GM19193 (cell line): ENCODE data around the gene TJP1.

Source experiments
- POLR2A ChIP-seq: IDR thresholded peaks from 4 replicates; pipeline ENCODE4 v1.6.1; 2011; ENCODE audit not compliant: insufficient read depth, insufficient read length; ENCODE audit errors: extremely low read depth

Gene TJP1

GRCh38 chr15:29688506-29689286 is 133.6 kb downstream of the TJP1 start:
- no peak for TF ChIP-seq POLR2A

GRCh38 chr15:29687939-29688505 is 134.2 kb downstream of the TJP1 start:
- no peak for TF ChIP-seq POLR2A

DNA sequence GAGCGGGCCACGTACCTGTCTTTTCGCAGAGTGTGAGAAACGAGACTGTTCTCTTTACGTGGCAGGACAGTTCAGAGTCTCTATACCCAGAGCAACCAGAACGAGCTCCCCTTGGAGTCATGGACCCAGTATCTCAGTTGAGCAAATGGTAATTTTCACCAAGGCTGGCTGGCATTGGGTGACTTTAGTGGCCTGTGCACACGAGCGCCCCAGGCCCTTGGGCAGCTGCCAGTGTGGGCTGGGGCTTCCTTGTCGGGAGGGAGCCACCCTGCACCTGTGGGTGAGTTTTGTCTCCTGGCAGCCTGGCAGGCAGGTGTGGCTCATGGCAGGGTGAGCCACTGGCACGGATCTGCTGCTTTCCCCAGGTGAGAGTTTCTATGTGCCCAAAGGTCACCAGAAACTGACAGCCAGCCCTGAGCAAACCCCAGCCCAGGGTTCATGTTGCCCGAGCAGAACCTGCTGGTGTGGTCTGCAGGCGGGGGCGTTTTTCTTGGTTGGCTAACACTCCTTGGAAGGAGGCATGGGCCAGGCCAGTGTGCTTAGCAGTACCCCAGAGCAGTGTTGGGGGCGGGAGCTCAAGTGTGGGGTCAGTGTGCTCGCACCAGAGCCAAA is 135.0 kb downstream of the TJP1 start:
- no peak for TF ChIP-seq POLR2A

- TF ChIP-seq POLR2A = no peak
Measured at GRCh38 chr15:29686445-29687203, 135.6 kb downstream of the TJP1 start.

GRCh38 chr15:29686079-29686425 is 136.2 kb downstream of the TJP1 start:
- TF ChIP-seq POLR2A = no peak

- TF ChIP-seq POLR2A = no peak
Measured at GRCh38 chr15:29685156-29686078, 136.9 kb downstream of the TJP1 start.

DNA sequence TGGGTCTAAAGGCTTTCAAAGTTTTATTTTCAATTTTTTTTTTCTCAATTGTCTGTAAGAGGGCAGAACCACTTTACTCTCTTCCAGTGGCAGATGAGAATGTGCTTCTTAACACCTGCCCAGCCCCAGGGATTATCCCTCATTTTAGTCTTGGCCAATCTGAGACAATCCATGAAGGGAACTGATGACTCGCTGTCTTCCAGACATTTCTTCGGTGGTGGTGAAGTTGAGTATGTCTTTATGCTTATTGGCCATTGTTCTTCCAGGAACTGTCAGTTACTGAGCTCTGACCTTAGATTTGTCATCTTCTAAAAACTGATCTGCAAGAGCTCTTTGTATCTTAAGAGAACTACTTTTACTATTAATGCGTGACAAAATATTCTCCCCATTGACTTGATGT is 139.5 kb downstream of the TJP1 start:
- no peak for TF ChIP-seq POLR2A

GRCh38 chr15:29682361-29682760 is 139.9 kb downstream of the TJP1 start:
- TF ChIP-seq POLR2A = no peak

DNA sequence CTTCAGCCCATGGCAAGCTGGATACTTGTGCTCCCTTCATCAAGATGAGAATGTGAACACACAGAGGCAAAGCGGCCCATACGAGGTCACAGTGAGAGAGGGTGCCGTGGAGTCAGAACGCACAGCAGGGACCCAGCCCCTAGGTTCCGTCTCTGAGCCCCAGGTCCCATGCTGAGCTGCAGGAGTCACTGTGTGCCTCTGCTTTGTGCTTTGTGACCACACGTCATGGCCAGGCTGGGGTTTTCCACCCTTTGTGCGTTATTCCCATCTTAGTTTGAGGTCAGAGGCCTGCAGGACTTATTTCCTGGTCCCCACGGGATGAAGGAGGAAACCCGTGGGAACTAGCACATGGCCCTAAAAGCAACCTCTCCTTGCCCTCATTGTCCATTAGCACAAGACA is 140.3 kb downstream of the TJP1 start:
- TF ChIP-seq POLR2A = no peak

DNA sequence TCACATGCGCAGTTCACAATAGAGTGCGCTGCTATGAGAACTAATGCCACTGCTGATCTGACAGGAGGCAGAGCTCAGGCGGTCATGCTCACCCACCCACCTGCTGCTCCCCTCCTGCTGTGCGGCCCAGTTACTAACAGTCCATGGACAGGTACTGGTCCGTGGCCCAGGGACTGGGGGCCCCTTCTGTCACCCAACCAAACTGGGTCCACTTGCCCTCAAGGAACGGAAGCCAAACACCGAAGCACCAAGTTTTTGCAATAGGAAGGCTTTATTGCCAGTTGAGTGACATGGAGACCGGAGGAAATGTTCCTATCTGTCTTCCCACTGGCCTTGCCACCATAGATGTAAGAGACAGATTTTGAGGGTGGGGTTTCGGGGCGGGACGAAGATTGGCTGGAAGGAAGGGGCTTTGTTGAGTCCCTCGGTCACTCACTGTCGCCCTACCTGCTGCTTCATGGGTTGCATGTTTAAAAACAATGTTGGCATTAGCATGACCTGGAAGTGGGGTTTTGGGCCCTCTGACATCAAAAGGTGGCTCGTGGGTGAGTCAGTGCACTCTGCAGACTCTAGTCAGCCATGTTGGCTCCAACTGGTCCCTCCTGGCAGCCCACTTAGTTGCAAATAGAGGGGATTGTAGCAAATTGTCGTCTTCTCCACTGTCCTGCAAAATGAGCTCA is 141.0 kb downstream of the TJP1 start:
- TF ChIP-seq POLR2A = no peak

GRCh38 chr15:29680465-29681165 is 141.7 kb downstream of the TJP1 start:
- no peak for TF ChIP-seq POLR2A

GRCh38 chr15:29678504-29679034 is 143.7 kb downstream of the TJP1 start:
- TF ChIP-seq POLR2A = no peak

DNA sequence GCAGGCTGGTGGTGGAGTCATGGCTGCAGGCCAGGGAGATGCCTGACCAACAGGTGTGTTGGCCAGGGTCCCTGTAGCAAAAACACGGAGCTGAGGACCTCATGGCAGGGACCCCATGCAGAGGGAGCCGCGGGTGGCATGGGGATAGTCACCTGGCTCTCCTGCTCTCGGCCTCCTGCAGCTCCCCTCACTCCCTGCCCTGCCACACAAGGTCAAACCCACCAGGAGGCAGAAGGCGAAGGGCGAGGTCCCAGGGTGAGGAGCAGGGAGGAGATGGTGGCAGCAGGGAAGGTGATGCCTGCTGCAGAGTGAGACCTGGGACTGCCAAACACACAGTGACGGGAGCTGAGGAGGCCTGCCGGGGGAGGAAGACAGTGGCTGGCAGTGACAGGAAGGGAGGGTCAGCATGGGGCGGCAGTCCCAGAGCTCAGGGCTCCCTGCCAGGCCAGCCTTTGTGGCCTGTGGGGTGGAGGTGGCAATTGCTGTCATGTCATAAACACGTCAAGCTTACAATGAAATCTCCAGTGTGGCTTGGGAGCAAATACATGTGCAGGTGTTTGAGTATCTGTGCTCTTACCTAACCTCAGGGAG is 144.3 kb downstream of the TJP1 start:
- TF ChIP-seq POLR2A = no peak
